HCT116 (cell line): ENCODE data around the gene CLDN12. TPM values are rescaled to one million over a fixed set of nuclear protein-coding genes. Genes with fewer than 3 reads are reported as not detected.

Experiments
- ATAC-seq: fragments of 200-7000 bp; cut with Tn5 transposase; 2 replicates; pipeline ENCODE4 v1.9.1; 2020; ENCODE audit warnings: mild to moderate bottlenecking, moderate library complexity
- BruUV-seq: library from RNA; stranded (reverse); fragments of 400-500 nt; replicated peaks from 2 replicates; lab custom pipeline; 2021; lab: Mats Ljungman, UMichigan
- CTCF ChIA-PET: fragments of 300-600 bp; sonication (Branson Sonifier 250); formaldehyde crosslinking; loops from one replicate; lab custom pipeline; 2021; ENCODE audit warnings: antibody characterized with exemption; lab: Charles Lee
- POLR2A ChIA-PET: fragments of 300-600, 350-600 bp; sonication (Branson Sonifier 250); formaldehyde crosslinking; loops from one replicate; lab custom pipeline; 2021; ENCODE audit warnings: antibody characterized with exemption; lab: Charles Lee
- RAD21 ChIA-PET, 2 experiments: fragments of 300-600 bp; sonication (Branson Sonifier 250); formaldehyde crosslinking; loops; one replicate each; lab custom pipeline; 2023; ENCODE audit warnings: low total read pairs in 2 of 2; ENCODE audit not compliant: uncharacterized antibody in 2 of 2, unreplicated experiment in 2 of 2, low non-redundant PET in 1 of 2; lab: Charles Lee
- DNase-seq: peaks from one replicate; pipeline ENCODE4 v3.0.0-alpha.2; 2010; ENCODE audit warnings: low read depth, low spot score
- H2AFZ ChIP-seq: fragments of 200-600 bp; shearing (Covaris generic), sonication (generic); 2 replicates; pipeline ENCODE4 v1.6.1; 2017; ENCODE audit warnings: low read depth, mixed run types, mixed read lengths, antibody characterized with exemption, low read length; ENCODE audit not compliant: poor library complexity, severe bottlenecking
- H3K27ac ChIP-seq: 2 replicates; pipeline ENCODE4 v1.5.1; 2012; ENCODE audit warnings: low read depth, low read length
- H3K27me3 ChIP-seq: fragments of 200-600 bp; sonication (generic); 2 replicates; pipeline ENCODE4 v1.6.1; 2016; ENCODE audit warnings: mixed run types, low read length, mixed read lengths; ENCODE audit not compliant: insufficient read depth
- H3K36me3 ChIP-seq, 2 experiments: fragments of 200-500 bp in 1 of 2; fragments of 200-600 bp in 1 of 2; sonication (Bioruptor generic) in 1 of 2; sonication (generic) in 1 of 2; 2 replicates each; pipeline versions ENCODE4 v1.5.1 to v1.6.1; 2014 to 2016; ENCODE audit warnings: low read length in 2 of 2, inconsistent platforms in 1 of 2, mixed read lengths in 1 of 2, mixed run types in 1 of 2; ENCODE audit not compliant: insufficient read depth in 2 of 2, control insufficient read depth in 1 of 2
- H3K4me1 ChIP-seq, 2 experiments: fragments of 200-600 bp in 1 of 2; sonication (generic) in 1 of 2; 2 replicates each; pipeline versions ENCODE4 v1.5.1 to v1.6.1; 2012 to 2017; ENCODE audit warnings: low read length in 2 of 2, inconsistent platforms in 1 of 2, mild to moderate bottlenecking in 1 of 2, mixed read lengths in 1 of 2, mixed run types in 1 of 2, moderate library complexity in 1 of 2; ENCODE audit not compliant: insufficient read depth in 2 of 2, control insufficient read depth in 1 of 2
- H3K4me2 ChIP-seq: fragments of 200-600 bp; sonication (generic); 2 replicates; pipeline ENCODE4 v1.6.1; 2017; ENCODE audit warnings: mixed run types, low read length, mixed read lengths
- H3K4me3 ChIP-seq, 2 experiments: fragments of 200-600 bp in 1 of 2; sonication (generic) in 1 of 2; replicated peaks in 1 of 2; 2 replicates each; pipeline ENCODE4 v1.5.1; 2011 to 2016; ENCODE audit warnings: low read length in 2 of 2, control low read depth in 1 of 2, low read depth in 1 of 2, mild to moderate bottlenecking in 1 of 2, mixed read lengths in 1 of 2, mixed run types in 1 of 2
- H3K79me2 ChIP-seq: fragments of 200-600 bp; sonication (generic); 2 replicates; pipeline ENCODE4 v1.6.1; 2017; ENCODE audit warnings: mild to moderate bottlenecking, mixed run types, low read length, moderate library complexity, mixed read lengths; ENCODE audit not compliant: insufficient read depth
- H3K9ac ChIP-seq: fragments of 200-600 bp; sonication (generic); 2 replicates; pipeline ENCODE4 v1.6.1; 2016; ENCODE audit warnings: low read length, mixed read lengths
- H3K9me2 ChIP-seq: fragments of 200-600 bp; sonication (generic), shearing (Covaris generic); 2 replicates; pipeline ENCODE4 v1.6.1; 2017; ENCODE audit warnings: mixed run types, mild to moderate bottlenecking, moderate library complexity; ENCODE audit not compliant: insufficient read depth
- H3K9me3 ChIP-seq, 2 experiments: fragments of 200-500 bp in 1 of 2; fragments of 200-600 bp in 1 of 2; sonication (Bioruptor generic) in 1 of 2; sonication (generic) in 1 of 2; 2 replicates each; pipeline ENCODE4 v1.6.1; 2014 to 2017; ENCODE audit warnings: low read length in 2 of 2, mixed read lengths in 2 of 2, inconsistent platforms in 1 of 2, low read depth in 1 of 2, mild to moderate bottlenecking in 1 of 2, mixed run types in 1 of 2, moderate library complexity in 1 of 2; ENCODE audit not compliant: control insufficient read depth in 1 of 2, insufficient read depth in 1 of 2
- H4K20me1 ChIP-seq: fragments of 200-600 bp; sonication (generic), shearing (Covaris generic); 2 replicates; pipeline ENCODE4 v1.6.1; 2017; ENCODE audit warnings: mixed run types, mild to moderate bottlenecking, moderate library complexity; ENCODE audit not compliant: insufficient read depth
- EGR1 ChIP-seq: IDR thresholded peaks from 2 replicates; pipeline ENCODE4 v1.6.1; 2012; ENCODE audit warnings: low read depth
- JUND ChIP-seq: IDR thresholded peaks from 2 replicates; pipeline ENCODE4 v1.6.1; 2012
- REST ChIP-seq: IDR thresholded peaks from 2 replicates; pipeline ENCODE4 v1.6.1; 2012; ENCODE audit warnings: low read depth
- SRF ChIP-seq: IDR thresholded peaks from 2 replicates; pipeline ENCODE4 v1.6.1; 2012; ENCODE audit warnings: low read depth
- TCF7L2 ChIP-seq: IDR thresholded peaks from 2 replicates; pipeline ENCODE4 v1.7.0; 2011; ENCODE audit warnings: borderline replicate concordance, inconsistent platforms; ENCODE audit not compliant: insufficient read depth, insufficient read length; ENCODE audit errors: extremely low read depth
- intact Hi-C: fragments of 100-400 bp; cut with micrococcal nuclease; formaldehyde crosslinking; loops from 2 replicates; pipeline ENCODE4 v1.10.0; 2022
- total RNA-seq: library from RNA; stranded (reverse); gene quantifications from one replicate; pipeline ENCODE4 v1.2.1, GENCODE V29; 2021; ENCODE audit not compliant: unreplicated experiment
- TF ChIP-seq, protein P1 (sequence below): IDR thresholded peaks from 2 replicates; pipeline ENCODE4 v1.6.1; 2012

CLDN12 gene
- total RNA-seq, 1 experiment from 2014 or later: 30.6 TPM

DNA sequence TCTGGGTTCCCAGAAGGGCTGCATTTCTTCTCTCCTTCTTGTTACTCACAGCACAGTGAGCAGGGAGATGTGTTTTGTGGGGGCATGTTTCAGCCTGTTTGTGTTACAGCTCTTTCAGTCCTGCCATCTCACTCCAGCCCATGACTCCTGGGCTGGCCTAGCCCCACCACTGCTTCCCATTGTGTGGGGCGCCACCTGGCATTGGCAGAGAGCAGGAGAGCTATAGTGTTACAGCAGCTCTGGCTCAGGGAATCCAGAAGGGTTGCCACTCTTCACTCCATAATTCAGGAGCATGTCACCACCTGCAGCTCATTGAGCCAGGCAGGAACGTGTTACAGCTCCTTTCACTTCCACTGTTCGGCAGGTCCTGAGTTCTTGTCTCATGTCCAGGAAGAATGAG lies 30.0 kb downstream of the CLDN12 start (continued):
- TF ChIP-seq REST: no peak
- TF ChIP-seq EGR1: no peak
- no peak for TF ChIP-seq JUND

- ChIA-PET RAD21 (no interaction called here), POLR2A (no interaction called here), CTCF (interaction anchor here (1.3 kb wide), 1 partner anchor 10 kb away, joined by 4 read pairs; no protein-coding TSS in a partner anchor)
- no peaks in the 10 kb centered on the region for H3K9me2 ChIP-seq
- no peak overlapping the region for H3K4me3 ChIP-seq
- no peak for DNase-seq
- H3K9ac ChIP-seq: no peak overlapping the region
- no peaks in the 10 kb centered on the region for H3K36me3 ChIP-seq
- H3K79me2 ChIP-seq: no peaks in the 10 kb centered on the region
- ATAC-seq: no peak
- no peak overlapping the region for H2AFZ ChIP-seq
- no peaks in the 10 kb centered on the region for H4K20me1 ChIP-seq
- H3K27me3 ChIP-seq: no peaks in the 10 kb centered on the region
- H3K4me2 ChIP-seq: no peak overlapping the region
- H3K9me3 ChIP-seq: no peaks in the 10 kb centered on the region
- H3K4me1 ChIP-seq: peaks cover 0 to 4% of the 10 kb centered on the region in 2 experiments; a peak in 1 of 4 replicates
- no TSS peak for BruUV-seq
- intact Hi-C loops: no loop called here
- no peak overlapping the region for H3K27ac ChIP-seq
- TF ChIP-seq REST (no peak), SRF (no peak), TCF7L2 (no peak)
- TF ChIP-seq, protein P1, sequence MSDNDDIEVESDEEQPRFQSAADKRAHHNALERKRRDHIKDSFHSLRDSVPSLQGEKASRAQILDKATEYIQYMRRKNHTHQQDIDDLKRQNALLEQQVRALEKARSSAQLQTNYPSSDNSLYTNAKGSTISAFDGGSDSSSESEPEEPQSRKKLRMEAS: no peak
Measured at GRCh38 chr7:90445633-90446032, 42.4 kb downstream of the CLDN12 start.
